ENCODE data around the gene CC2D1A. TPM values are rescaled to one million over a fixed set of nuclear protein-coding genes. Genes with fewer than 3 reads are reported as not detected.
A peak's percentile ranks its signal among the peaks of the same experiment; 100 is the strongest.

The CC2D1A gene
- total RNA-seq, 4 donors from 2014 or later, result 42.7 to 99.3 (median 56.0) TPM

DNA sequence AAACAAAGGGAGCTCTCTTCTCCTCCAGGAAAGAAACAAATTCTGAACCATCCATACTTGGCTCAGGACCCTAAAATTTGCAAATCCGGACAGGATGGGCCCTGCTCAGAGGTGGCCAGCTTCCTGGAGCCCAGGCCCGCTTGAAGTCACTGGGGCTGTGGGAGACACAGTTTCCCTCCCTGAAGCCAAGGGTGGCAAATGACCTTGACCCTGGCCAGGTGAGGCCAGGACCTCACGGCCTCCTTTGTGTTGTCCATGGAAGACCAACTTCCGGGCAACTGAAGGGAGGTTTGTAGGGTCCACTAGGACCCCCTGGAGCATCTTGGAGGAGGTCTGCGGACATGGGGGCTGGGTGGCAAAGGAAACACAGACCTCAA is 23.6 kb upstream of the CC2D1A start:
- peaks cover 0 to 3% of the 10 kb centered on the region in 2 donors for H3K27me3 ChIP-seq
- H3K9me3 ChIP-seq, result no peaks in the 10 kb centered on the region
- H3K4me3 ChIP-seq, result no peak overlapping the region
- H3K36me3 ChIP-seq, result no peaks in the 10 kb centered on the region
- WGBS, 2 donors, result 66 to 69% methylated on average over 5 of the region's 5 CpGs
- TF ChIP-seq POLR2A (IDR thresholded peaks at IDR 0.05), result no peak
- TF ChIP-seq EP300 (IDR thresholded peaks at IDR 0.05), result no peak
- TF ChIP-seq, protein P1, sequence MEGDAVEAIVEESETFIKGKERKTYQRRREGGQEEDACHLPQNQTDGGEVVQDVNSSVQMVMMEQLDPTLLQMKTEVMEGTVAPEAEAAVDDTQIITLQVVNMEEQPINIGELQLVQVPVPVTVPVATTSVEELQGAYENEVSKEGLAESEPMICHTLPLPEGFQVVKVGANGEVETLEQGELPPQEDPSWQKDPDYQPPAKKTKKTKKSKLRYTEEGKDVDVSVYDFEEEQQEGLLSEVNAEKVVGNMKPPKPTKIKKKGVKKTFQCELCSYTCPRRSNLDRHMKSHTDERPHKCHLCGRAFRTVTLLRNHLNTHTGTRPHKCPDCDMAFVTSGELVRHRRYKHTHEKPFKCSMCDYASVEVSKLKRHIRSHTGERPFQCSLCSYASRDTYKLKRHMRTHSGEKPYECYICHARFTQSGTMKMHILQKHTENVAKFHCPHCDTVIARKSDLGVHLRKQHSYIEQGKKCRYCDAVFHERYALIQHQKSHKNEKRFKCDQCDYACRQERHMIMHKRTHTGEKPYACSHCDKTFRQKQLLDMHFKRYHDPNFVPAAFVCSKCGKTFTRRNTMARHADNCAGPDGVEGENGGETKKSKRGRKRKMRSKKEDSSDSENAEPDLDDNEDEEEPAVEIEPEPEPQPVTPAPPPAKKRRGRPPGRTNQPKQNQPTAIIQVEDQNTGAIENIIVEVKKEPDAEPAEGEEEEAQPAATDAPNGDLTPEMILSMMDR (IDR thresholded peaks at IDR 0.05), result no peak
- H3K27ac ChIP-seq, result peak overlapping the region; percentile 41 to 92 (median 77)
- no peak for DNase-seq (ENCODE audit: low spot score in 2 of 2)
- H3K4me1 ChIP-seq, result peaks cover 4 to 41% (median 31%) of the 10 kb centered on the region in 4 donors

DNA sequence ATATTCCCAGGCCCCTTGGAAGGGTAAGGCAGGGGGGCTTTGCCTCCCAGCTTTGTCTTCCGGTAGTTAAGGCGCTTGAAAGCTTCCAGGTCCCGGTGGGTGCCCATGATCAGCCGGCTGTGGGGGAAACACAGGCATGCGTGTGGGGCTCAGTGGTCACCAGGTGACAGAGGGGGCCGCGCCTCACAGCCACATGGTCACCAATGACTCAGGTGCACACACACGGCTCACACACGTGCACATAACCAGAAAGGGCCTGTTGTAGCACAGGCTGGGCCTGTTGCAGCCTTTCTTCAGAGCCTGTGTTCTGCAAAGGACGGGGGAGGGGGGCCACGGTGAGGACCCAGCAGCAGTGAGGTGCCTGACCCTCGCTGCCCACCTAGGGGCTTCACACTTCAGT is 23.2 kb upstream of the CC2D1A start:
- no peak overlapping the region for H3K4me3 ChIP-seq
- no peaks in the 10 kb centered on the region for H3K27me3 ChIP-seq
- TF ChIP-seq POLR2A (IDR thresholded peaks at IDR 0.05), result no peak
- TF ChIP-seq EP300 (IDR thresholded peaks at IDR 0.05), result no peak
- TF ChIP-seq, protein P1 (IDR thresholded peaks at IDR 0.05), result no peak
- peaks cover 4 to 41% (median 31%) of the 10 kb centered on the region in 4 donors for H3K4me1 ChIP-seq
- H3K27ac ChIP-seq, result peak overlapping the region in 3 of 4 donors; percentile 41 to 87 (median 44)
- no peak for DNase-seq (ENCODE audit: low spot score in 2 of 2)
- no peaks in the 10 kb centered on the region for H3K9me3 ChIP-seq
- 86 to 100% methylated on average over 7 to 9 of the region's 12 CpGs for WGBS, 2 donors
- no peaks in the 10 kb centered on the region for H3K36me3 ChIP-seq

DNA sequence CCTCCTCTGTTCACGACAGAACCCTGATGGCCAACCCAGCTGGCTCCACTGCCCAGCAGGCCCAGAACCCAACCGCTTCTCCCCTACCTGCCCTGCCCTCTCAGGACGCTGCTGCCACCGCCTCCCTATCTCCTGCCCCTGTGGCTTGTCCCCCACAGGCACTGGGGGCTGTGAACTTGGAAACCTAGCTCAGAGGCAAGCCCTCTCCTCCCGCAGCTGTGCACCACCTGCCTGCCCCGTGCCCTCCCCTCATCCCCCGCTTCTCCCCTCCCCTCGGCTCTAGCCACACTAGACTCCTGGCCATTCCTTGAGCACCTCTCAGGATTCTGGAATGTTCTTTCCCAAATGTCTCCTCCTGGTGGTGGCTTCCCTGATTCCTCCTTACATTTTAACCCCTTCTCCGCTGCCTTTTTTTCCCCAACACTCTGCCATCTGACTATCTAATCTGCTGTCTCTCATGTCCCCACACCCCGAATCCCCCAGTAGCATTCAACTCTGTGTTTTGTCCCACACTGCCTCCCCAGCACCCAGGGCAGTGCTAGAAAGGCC is 22.4 kb upstream of the CC2D1A start:
- H3K27ac ChIP-seq, result peak overlapping the region in 1 of 4 donors; percentile 44
- no peaks in the 10 kb centered on the region for H3K27me3 ChIP-seq
- peaks cover 4 to 41% (median 31%) of the 10 kb centered on the region in 4 donors for H3K4me1 ChIP-seq
- WGBS, 2 donors, result 81 to 83% methylated on average over 9 to 10 of the region's 10 CpGs
- H3K9me3 ChIP-seq, result no peaks in the 10 kb centered on the region
- H3K36me3 ChIP-seq, result no peaks in the 10 kb centered on the region
- DNase-seq (ENCODE audit: low spot score in 2 of 2), result no peak
- TF ChIP-seq, protein P1 (IDR thresholded peaks at IDR 0.05), result no peak
- TF ChIP-seq EP300 (IDR thresholded peaks at IDR 0.05) (no peak), POLR2A (IDR thresholded peaks at IDR 0.05) (no peak)
- no peak overlapping the region for H3K4me3 ChIP-seq

DNA sequence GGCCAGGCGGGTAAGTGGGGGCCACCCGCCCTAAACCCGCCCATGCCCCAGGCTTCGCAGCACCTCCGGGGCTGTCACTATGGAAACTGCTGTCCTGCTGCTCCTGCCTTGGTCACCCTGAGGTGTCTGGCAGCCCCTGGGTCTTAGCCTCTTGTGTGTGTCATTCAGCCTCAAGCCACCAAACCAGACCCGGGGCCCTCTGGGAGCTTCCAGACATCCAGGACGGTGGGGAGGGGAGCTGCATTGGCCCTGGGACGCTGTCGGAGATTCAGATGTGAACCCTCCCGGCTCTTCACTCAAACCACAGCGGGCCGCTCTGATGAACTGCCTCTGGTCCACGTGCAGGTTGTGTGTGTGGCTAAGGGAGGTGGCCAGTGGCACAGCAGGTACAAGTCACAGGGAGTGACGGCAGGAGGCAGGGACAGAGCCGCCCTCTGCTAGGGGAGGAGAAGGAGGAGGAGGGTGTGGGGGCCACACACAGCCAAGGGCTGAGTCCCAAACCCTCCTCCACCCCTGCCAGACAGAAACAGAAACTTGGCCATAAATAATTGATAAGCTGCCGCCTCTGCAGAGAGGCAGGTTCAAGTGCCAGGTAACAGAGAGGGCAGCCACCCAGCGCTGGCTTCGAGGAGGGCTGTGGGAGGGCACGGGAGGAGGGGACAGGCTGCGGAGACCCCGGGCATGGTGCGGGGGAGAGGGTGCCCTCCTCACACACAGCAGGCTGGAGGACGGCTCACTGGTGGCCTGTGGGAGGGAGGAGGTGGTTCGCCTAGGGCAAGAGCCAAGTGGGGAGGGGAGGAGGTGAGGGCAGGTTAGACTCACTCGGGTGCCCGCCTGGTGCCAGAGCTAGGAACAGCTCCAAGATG is 21.0 kb upstream of the CC2D1A start:
- TF ChIP-seq EP300 (IDR thresholded peaks at IDR 0.05) (no peak), POLR2A (IDR thresholded peaks at IDR 0.05) (no peak)
- TF ChIP-seq, protein P1 (IDR thresholded peaks at IDR 0.05), result no peak
- H3K27ac ChIP-seq, result peak overlapping the region in 1 of 4 donors; percentile 9
- peak in 1 of 2 donors; percentile 35 for DNase-seq (ENCODE audit: low spot score in 2 of 2)
- H3K9me3 ChIP-seq, result no peaks in the 10 kb centered on the region
- H3K4me1 ChIP-seq, result peaks cover 4 to 33% (median 27%) of the 10 kb centered on the region in 4 donors
- WGBS, 2 donors, result 71 to 73% methylated on average over 18 to 26 of the region's 26 CpGs
- peaks cover 0 to 13% (median 0%) of the 10 kb centered on the region in 3 donors for H3K36me3 ChIP-seq
- H3K4me3 ChIP-seq, result no peak overlapping the region
- no peaks in the 10 kb centered on the region for H3K27me3 ChIP-seq

DNA sequence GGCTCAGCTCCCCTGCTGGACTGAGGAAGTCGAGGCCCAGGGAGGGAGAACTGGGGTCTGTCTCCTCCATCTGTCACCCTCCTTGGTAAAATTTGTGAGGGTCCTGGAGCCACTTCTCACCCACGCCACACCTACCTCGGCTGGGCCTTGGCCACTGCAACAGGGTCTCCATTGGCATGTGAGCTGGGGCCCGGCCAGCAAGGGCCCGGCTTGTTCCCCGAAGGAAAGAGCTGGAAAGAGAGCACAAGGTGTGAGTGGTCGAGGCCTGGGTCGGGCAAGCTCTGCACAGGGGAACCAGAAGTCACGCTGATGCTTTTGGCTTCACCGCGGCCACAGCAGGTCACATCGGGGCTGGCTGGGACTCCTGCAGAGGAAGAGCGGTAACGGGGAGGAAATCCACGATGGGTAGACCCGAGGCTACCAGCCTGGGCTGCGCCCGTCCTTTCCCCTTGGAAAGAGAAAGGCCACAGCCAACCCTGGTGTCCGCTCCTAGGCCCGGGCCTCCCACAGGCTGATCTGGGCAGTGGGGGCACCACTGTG is 20.1 kb upstream of the CC2D1A start:
- TF ChIP-seq POLR2A (IDR thresholded peaks at IDR 0.05) (no peak), EP300 (IDR thresholded peaks at IDR 0.05) (no peak)
- TF ChIP-seq, protein P1 (IDR thresholded peaks at IDR 0.05), result no peak
- 90 to 91% methylated on average over 20 of the region's 20 CpGs for WGBS, 2 donors
- no peak overlapping the region for H3K4me3 ChIP-seq
- no peaks in the 10 kb centered on the region for H3K9me3 ChIP-seq
- H3K27ac ChIP-seq, result no peak overlapping the region
- no peak for DNase-seq (ENCODE audit: low spot score in 2 of 2)
- H3K36me3 ChIP-seq, result peaks cover 0 to 21% (median 0%) of the 10 kb centered on the region in 3 donors
- peaks cover 0 to 23% (median 19%) of the 10 kb centered on the region in 4 donors for H3K4me1 ChIP-seq
- no peaks in the 10 kb centered on the region for H3K27me3 ChIP-seq

All from tibial nerve (tissue), 4 donors.